ENCODE results near the gene MYL12A.

- TF ChIP-seq SIN3A (IDR thresholded peaks at IDR 0.05; ENCODE audit: borderline replicate concordance, insufficient read depth, low read length) (no peak), REST (IDR thresholded peaks at IDR 0.05; ENCODE audit: insufficient read depth in 1 of 2, low read depth in 2 of 2, low read length in 2 of 2) (peak; percentile 69 to 92; a peak in 3 of 4 replicates)
Measured at GRCh38 chr18:3265564-3266033, 18.0 kb downstream of the MYL12A start.
